ENCODE measurements around the gene NDNF. TPM values are rescaled to one million over a fixed set of nuclear protein-coding genes. Genes with fewer than 3 reads are reported as not detected.

The NDNF gene
- total RNA-seq, 1 experiment from 2014 or later = 2.4 TPM

- H3K27ac Mint-ChIP-seq = no peak overlapping the region
- no peaks in the 10 kb centered on the region for H3K9me3 Mint-ChIP-seq
- H3K4me1 Mint-ChIP-seq = peaks cover 29% of the 10 kb centered on the region
- DNase-seq (ENCODE audit: low spot score) (peak; percentile 77), ATAC-seq (peak; percentile 62)
- POLR2A ChIA-PET = interaction anchor here (0.6 to 0.8 kb wide), 2 partner anchors 162 to 987 kb away, joined by 3 to 4 read pairs; no protein-coding TSS in a partner anchor
- TF ChIP-seq MAX (CRISPR knock-in tag; IDR thresholded peaks at IDR 0.05) = peak; percentile 30; the same call in 1 of the 2 replicates
- TF ChIP-seq NR2C2 (CRISPR knock-in tag; IDR thresholded peaks at IDR 0.05) = no peak
- TF ChIP-seq ETV6 (CRISPR knock-in tag; IDR thresholded peaks at IDR 0.05) = no peak
- no peak for TF ChIP-seq SMAD4 (CRISPR knock-in tag; IDR thresholded peaks at IDR 0.05)
- no peak for TF ChIP-seq ZSCAN18 (CRISPR knock-in tag; IDR thresholded peaks at IDR 0.05)
- TF ChIP-seq ZMAT4 (CRISPR knock-in tag; IDR thresholded peaks at IDR 0.05) = no peak
- TF ChIP-seq ARID4B (CRISPR knock-in tag; IDR thresholded peaks at IDR 0.05; ENCODE audit: borderline replicate concordance) = no peak; the same call in 1 of the 2 replicates
- no peak for TF ChIP-seq GTF2I (CRISPR knock-in tag; conservative IDR thresholded peaks at IDR 0.05)
- peak; percentile 14; the same call in 1 of the 2 replicates for TF ChIP-seq HMGXB4 (CRISPR knock-in tag; IDR thresholded peaks at IDR 0.05)
- no peak for TF ChIP-seq PREB (CRISPR knock-in tag; IDR thresholded peaks at IDR 0.05; ENCODE audit: borderline replicate concordance)
- TF ChIP-seq E2F5 (CRISPR knock-in tag; IDR thresholded peaks at IDR 0.05) = no peak
- TF ChIP-seq NFE2L1 (CRISPR knock-in tag; IDR thresholded peaks at IDR 0.05) = no peak
- 0 out of 2 replicates have a peak, but pooled peaks have one; percentile 36 for TF ChIP-seq SMAD3 (CRISPR knock-in tag; IDR thresholded peaks at IDR 0.05; ENCODE audit: borderline replicate concordance)
- no peaks in the 10 kb centered on the region for H3K36me3 Mint-ChIP-seq
- CTCF ChIA-PET = interaction anchor here (0.7 to 1.5 kb wide), 18 partner anchors 11 to 351 kb away, joined by 3 to 11 read pairs (median 4); partner anchors contain the start of gene PRDM5
- H3K27me3 Mint-ChIP-seq (ENCODE audit: low read depth) = peaks cover 53% of the 10 kb centered on the region
- H3K4me3 Mint-ChIP-seq = peak overlapping the region; percentile 72
Observed at GRCh38 chr4:121070696-121071639, 1.4 kb downstream of the NDNF start.

Data from WTC11 (cell line).